SK-N-DZ (cell line): Measurements from ENCODE around the gene CHRNG.

Source experiments
- DNase-seq: peaks from one replicate; pipeline ENCODE4 v3.0.0-alpha.2; 2015; ENCODE audit warnings: low spot score

The CHRNG gene

DNA sequence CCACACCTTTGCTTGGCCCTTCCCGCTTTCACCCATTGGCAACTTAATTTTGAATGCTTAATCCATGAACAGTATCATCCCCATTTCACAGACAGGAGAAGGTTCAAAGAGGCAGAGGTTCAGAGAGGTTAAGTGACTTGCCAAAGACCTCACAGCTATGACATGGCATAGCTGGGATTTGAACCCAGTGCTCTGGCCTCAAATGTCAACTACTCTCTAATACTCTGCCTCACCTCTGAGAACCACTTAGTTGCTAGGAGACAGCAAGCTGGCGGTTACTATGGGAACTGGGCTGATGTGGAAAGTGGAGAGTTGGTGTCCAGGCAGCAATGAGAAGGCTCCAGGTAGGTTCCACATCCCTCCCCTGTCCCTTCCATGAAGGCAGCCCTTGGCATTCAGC lies 35.1 kb upstream of the CHRNG start:
- DNase-seq = peak; percentile 36

DNA sequence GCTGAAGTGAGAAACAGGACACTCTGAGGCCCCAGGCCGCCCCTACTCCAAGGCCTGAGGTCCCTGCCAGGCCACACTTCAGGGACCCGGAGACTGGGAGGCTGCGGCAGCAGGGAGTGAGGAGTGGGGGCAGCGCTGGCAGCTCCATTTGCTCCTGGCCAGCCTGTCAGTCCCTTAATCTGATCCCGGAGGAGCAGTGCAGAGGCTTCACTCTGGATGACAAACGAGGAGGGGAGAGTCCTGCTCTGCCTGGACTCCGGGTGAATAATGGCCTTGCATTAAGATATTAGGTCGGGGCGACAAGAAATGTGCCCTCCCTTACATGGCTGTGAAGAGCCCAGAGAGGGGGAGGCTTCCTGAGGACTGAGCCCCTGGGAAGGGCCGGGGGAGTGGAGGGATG lies 33.6 kb upstream of the CHRNG start:
- peak; percentile 49 for DNase-seq

DNA sequence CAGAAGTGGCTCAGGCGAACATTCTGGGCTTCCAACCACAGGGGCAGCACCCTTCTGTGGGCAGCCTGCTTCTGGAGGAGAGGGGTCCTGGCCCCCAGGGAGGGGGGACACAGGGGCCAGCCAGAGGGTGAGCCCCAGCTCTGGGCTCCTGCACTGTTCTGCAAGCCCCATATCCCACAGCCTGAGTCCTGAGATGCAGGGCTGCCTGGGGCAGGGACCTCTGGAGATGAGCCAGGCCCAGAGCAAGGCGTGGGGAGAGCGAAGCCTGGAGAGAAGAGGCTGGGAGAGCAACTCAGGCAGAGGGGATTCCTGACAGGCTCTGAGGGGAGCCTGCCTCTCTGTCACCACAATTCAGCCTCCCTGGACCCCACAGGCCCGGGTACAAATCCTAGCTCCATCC lies 32.8 kb upstream of the CHRNG start:
- no peak for DNase-seq

DNA sequence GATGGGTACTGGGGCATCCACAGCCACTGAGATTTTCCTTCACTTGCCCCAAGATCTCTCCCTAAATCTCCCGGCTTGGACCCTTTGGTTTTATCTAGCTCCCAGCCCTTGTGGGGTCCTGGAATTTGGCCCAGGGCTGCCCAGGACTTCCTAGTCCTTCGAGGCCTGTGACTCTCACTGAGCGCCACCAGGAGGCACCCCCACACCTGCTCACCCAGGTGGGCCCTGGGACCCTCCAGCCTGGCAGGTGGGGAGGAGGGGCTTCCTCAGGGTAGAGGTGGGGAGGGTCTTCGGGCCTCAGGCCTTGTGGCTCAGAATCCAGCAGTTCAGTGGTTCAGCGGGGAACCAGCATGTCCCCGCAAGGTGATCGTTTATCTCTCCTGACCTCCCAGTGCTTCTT lies 31.2 kb upstream of the CHRNG start:
- DNase-seq = no peak

DNA sequence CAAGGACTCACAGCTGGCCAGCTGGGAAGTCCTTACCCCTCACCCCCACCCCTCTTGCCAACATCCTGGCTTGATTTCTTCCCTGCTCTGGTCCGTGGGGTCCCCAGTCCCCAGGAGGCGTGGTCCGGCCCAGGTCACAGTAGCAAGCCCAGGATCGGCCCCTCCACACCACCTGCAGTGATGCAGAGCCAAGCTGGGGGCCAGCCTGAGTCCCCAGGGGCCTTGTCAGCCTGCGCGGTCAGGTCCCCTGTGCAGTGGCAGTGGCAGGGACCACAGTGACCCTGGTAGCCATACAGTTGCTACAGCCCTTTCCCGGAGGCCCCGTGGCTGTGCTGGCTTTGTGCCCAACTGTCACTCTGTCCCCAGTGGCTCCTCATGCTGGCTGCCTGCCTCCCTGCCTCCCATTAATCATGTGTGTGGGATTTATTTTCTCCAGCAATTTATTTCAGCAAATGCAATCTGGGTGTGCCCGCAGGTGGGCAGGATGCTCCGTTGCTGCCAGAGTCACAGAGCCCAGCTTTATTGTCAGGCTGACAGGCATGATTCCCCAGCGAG lies 28.1 kb upstream of the CHRNG start:
- no peak for DNase-seq

DNA sequence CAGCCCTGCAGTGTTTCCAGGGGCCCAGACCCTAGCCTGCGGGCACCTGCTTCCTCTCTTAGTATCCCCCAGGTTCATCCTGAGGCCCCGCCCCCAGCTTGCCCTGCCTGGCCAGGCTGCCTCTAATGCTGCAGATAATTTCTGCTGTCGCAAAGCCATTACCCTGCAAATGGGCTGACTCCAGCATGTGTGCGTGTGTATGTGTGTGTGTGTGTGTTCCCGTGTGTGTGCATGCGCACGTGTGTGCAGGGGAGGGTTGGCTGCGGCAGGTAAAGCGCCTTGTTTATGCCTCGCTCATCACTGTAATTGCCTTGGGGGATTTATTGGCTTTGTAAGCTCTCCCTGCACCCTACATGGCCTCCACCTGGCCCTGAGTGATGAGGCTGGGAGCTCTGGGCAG lies 26.9 kb upstream of the CHRNG start:
- no peak for DNase-seq

DNA sequence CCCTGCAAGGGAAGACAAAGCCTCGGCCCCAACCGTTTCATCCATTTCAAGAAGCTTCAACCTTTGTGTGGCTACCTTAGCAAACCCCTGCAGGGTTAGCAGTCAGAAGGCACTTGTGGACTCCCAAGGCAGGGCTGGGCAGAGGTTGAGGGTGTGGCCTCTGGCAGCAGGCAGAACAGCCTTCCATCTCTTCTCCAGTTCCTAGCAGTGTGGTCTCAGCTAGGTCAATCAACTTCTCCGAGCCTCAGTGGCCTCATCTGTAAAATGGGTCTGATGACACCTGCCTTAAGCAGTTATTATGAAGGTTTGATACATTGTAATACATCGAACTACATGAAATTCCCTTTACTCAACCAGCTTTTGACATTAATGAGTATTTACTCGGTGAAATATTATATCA lies 26.1 kb upstream of the CHRNG start:
- no peak for DNase-seq

DNA sequence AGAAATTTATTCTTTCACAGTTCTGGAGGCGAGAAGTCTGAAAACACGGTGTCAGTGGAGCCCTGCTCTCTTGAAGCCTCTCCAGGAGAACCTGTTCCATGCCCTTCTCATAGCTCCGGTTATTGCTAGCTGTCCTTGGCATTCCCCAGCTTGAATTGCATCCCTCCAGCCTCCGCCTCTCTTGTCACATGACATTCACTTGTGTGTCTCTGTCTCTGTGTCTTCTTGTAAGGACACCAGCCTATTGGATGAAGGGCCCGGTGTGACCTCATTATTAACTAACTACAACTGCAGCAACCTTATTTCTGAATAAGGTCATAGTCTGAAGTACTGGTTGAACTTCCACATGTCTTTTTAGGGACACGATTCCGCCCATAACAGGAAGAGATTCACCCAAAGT lies 23.9 kb upstream of the CHRNG start:
- no peak for DNase-seq

DNA sequence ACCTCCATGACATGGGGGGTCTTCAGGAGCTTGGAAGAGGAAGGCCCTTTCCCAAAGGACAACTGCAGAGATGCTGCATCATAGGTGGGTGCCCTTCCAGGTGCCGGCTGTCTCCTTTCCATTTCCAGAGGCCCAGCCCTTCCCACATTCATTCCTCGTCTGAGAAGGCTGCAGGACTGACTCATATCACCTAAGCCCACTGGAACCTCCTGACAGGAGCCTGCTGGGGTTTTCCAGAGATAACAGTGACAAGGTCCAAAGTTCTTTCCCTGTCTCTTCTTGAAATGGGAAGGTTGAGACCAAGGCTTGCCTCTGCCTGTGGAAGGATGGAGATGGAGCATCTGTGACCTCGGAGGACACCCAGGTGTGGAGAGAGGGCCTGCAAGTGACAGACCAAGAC lies 22.9 kb upstream of the CHRNG start:
- DNase-seq = no peak

DNA sequence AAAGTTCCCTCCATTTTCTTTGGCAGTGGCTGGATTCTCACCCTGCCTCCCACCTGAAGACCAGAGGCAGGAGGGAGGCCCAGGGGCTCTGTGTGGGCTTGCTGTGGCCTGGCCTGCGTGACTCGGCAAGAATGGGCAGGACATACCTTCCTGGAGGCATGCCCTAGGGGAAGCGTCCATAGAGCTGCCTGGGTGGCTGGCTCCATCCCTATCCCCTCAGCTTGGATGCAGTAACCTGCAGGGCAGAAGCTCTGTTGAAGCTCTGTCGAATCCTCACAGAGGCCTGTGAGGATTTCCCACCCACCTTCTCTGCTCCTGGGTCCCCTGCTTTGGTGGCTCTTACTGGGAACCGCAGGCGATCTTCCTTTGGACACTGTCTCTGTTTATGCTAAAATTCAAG lies 20.6 kb upstream of the CHRNG start:
- no peak for DNase-seq

DNA sequence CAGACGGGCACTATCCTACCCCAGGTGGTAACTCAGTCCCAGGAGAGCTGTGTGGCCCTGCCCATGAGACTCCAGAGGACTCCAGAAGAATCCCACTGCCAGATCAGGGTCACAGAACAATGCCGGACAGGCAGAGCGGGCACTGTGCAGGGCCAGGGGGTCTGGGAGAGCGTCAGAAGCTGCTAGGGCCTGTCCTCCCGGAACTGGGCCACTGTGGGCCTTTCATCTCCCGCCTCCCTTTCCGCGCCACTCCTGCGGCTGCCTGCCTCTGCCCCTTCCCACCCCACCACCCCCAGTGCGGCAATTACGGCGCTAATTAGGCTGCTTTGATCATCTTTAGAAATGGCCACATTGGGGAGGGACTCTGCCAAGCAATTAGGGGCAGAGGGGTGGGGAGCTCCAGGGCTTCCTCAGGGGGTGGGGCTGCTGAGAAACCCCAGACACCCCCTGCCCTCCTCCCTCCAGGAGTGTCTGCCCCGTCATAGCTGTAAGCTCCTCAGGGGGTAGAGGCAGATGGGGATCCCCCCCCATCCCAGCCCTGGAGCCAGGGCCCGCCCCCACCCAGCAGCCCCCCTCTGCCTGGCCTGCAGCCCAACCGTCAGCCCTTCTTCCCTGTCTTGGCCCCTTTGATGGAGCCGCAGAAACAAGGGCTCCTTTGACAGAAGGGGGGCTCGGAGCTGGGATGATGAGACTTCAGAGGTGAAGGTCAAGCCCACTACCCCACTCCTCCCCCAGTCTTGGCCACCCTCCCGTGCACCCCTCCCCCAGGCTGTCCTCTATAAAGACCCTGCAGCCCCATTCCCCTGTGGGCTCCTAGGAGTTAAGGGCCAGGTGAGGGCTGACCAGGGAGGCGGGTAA lies 19.7 kb upstream of the CHRNG start, which contains the start of gene PRSS56:
TSS of gene PRSS56 (plus strand) at position 808 of the 858 bp plus-strand sequence. CDS start 211 bp downstream, outside the sequence.
- DNase-seq = no peak

DNA sequence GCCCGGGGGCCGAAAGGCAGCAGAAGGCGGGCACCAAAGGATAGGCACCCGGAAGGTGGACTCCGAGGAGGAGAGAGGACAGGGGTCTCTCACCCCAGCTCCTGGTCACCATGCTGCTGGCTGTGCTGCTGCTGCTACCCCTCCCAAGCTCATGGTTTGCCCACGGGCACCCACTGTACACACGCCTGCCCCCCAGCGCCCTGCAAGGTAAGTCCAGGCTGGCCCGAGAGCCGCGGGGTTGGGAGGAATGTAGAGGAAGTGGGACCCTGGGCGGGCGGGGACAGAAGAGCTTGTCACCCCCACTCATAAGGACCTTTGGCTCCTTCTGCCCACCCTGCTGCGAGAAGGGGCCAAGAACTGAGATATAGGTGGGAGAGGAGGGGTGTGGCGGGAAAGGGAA lies 19.0 kb upstream of the CHRNG start:
- DNase-seq = no peak

DNA sequence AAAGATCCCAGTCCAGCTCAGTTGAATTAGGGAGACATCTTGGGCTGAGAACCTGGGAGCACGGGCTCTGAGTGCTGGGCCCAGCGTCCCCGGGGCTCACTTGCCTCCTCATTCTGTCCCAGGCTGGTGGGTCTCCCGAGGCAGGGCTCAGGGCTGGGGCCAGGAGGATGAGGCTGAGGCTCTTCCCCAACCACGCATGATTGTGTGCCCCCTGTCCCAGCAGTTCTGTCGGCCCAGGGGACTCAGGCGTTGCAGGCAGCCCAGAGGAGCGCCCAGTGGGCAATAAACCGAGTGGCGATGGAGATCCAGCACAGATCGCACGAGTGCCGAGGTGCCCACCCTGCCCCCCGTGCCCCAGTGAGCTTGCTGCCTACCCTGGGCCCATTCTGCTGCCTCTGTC lies 18.4 kb upstream of the CHRNG start:
- DNase-seq = no peak

DNA sequence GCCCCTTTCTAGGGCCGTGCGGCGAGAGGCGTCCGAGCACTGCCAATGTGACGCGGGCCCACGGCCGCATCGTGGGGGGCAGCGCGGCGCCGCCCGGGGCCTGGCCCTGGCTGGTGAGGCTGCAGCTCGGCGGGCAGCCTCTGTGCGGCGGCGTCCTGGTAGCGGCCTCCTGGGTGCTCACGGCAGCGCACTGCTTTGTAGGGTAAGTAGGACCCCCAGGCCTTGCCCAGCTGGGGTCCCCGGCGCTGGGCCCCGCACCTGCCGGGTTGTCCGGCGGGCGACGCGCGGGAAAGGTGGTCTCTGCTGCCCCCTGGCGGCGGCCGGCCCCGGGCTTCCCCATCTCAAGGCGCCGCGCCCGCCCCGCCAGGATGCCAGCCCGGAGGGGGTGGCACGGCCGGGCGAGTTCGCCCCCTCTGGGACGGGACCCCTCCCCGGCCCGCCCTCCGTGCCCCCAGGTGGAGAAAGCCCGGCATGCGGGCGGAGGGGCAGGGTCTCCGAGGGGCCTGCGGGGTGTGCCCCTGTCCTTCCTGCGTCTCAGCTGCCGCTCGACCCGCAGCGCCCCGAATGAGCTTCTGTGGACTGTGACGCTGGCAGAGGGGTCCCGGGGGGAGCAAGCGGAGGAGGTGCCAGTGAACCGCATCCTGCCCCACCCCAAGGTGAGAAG lies 17.4 kb upstream of the CHRNG start:
- DNase-seq = no peak

DNA sequence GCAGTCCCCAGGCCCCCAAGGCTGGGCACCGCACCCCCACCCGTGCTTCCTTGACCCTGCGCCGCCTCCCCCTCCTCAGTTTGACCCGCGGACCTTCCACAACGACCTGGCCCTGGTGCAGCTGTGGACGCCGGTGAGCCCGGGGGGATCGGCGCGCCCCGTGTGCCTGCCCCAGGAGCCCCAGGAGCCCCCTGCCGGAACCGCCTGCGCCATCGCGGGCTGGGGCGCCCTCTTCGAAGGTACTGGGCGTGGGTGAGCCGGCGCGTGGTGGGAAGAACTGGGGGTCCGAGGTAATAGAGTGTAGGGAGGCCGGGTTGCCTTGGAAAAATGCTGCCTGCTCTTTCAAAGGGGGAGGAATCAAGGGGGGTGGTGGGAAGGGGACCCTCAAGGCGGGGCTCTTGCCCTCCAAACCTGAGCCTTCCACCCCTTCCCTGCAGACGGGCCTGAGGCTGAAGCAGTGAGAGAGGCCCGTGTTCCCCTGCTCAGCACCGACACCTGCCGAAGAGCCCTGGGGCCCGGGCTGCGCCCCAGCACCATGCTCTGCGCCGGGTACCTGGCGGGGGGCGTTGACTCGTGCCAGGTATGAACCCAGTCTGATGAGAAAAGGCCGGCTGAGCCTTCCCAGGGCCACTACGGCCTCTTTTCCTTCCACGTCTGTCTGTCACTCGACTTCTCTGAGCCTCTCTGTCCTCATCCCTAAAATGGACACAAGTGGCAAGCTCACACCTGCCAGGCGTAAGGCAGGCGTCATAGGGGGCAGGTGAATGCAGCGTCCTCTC lies 16.7 kb upstream of the CHRNG start:
- DNase-seq = no peak

DNA sequence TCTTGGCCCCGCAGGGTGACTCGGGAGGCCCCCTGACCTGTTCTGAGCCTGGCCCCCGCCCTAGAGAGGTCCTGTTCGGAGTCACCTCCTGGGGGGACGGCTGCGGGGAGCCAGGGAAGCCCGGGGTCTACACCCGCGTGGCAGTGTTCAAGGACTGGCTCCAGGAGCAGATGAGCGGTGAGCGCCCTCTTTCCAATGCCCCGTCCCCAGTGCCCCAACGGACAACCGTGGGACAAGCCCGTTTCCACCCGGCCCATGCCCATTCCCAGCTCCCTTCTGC lies 16.1 kb upstream of the CHRNG start:
- no peak for DNase-seq

DNA sequence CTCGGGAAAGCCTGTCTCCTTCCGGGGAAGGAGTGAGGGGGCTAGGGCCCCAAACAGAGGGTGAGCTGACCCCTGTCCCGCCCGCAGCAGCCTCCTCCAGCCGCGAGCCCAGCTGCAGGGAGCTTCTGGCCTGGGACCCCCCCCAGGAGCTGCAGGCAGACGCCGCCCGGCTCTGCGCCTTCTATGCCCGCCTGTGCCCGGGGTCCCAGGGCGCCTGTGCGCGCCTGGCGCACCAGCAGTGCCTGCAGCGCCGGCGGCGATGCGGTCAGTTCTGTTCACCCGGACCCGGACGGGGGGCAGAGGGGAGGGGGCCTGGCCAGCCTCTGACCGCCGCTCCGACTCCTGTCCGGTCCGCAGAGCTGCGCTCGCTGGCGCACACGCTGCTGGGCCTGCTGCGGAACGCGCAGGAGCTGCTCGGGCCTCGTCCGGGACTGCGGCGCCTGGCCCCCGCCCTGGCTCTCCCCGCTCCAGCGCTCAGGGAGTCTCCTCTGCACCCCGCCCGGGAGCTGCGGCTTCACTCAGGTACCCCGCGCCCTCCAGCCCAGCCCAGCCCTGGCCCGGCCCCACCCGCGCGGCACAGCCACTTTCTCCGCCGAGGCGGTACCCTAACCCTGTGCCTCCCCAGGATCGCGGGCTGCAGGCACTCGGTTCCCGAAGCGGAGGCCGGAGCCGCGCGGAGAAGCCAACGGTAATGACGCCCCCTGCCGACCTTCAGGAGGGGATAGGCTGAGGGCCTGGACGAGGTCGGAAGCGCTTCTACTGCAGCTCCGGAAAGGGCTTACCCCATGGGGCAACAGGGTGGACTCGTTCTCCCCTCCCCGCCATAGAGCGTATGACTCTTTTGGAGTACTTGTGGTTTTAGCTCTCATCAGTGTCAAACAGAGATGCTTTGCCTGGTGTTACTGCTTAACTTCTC lies 15.6 kb upstream of the CHRNG start:
- DNase-seq = peak; percentile 62

DNA sequence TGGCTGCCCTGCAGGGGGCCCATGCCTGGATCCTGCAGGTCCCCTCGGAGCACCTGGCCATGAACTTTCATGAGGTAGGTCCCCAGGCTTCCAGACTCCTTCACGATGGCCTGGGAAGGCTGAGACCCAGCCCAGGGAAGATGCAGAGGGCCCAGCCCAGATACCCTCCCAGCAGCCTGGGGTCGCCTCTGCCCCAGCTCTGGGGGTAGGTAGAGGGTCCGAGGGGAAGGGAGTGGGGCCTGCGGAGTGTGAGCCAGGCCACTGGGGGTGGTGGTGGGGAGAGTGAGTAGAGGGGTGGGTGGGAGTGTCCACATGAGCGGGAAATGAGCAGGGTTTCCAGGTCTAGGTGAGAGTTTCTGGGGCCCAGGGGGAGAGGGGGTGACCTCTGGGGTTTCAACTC lies 14.7 kb upstream of the CHRNG start:
- DNase-seq = no peak

DNA sequence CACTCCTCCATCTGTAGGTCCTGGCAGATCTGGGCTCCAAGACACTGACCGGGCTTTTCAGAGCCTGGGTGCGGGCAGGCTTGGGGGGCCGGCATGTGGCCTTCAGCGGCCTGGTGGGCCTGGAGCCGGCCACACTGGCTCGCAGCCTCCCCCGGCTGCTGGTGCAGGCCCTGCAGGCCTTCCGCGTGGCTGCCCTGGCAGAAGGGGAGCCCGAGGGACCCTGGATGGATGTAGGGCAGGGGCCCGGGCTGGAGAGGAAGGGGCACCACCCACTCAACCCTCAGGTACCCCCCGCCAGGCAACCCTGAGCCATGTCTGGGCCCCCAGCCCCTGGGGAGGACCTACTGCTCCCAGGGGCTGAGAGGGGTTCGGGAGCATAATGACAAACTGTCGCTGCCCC lies 14.3 kb upstream of the CHRNG start:
- no peak for DNase-seq

DNA sequence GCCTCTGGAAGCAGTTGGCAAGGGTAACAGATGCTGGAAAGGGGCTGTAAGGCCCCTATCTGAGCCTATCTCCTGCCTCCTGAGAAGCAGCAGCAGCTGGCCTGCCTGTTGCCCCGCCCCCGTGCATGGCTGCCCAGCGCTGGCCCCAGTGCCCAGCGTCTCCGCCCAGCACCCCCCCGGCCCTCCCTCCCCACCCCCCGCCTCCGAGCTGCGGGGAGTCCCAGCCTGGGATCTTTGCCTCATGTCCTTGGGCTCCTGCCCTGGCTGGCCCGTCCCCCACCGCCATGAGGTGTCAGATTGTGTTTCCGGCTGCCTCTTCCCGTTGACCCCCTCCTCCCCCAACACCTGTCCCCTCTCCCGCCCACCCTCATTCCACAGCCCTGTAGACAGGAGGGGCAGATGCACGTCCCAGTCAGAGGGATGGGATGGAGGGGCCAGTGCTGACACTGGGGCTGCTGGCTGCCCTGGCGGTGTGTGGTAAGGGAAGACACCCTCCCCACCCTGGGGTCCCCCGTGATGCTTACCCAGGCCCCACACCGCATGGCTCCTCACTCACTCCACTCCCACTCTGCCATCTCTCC lies 13.6 kb upstream of the CHRNG start, which contains the start of gene CHRND:
TSS of gene CHRND (plus strand) at position 370 of the 581 bp plus-strand sequence. CDS start at position 426, 56 bp downstream.
- DNase-seq = peak; percentile 62
